HG03558 (cell line): ENCODE data around the gene PTGIS.

ENCODE experiments used
- ATAC-seq: cut with Tn5 transposase; IDR thresholded peaks from one replicate; pipeline ENCODE4 v1.9.1; 2021; ENCODE audit warnings: moderate number of reproducible peaks; ENCODE audit not compliant: unreplicated experiment; ENCODE audit errors: extremely low read depth

The PTGIS gene

DNA sequence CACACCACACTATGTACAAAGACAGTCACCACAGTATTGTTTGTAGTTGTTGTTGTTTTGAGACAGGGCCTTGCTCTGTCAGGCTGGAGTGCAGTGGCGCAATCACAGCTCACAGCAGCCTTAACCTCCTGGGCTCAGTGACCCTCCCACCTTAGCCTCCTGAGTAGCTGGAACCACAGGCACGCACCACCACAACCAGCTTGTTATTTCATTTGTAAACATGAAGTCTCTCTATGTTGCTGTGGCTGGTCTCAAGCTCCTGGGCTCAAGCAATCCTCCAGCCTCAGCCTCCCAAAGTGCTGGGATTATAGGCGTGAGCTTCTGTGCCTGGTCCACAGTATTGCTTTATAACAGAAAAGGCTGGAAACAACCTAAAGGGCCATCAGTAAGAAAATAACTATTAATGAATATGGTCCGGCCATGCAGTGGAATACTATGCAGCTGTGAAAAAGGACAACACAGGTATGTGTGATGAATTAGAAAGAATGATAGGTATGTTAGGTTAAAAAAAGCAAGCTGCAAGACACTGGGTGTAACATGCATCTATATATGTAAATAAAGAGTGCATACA, 30.0 kb upstream of the PTGIS start:
- no peak for ATAC-seq

DNA sequence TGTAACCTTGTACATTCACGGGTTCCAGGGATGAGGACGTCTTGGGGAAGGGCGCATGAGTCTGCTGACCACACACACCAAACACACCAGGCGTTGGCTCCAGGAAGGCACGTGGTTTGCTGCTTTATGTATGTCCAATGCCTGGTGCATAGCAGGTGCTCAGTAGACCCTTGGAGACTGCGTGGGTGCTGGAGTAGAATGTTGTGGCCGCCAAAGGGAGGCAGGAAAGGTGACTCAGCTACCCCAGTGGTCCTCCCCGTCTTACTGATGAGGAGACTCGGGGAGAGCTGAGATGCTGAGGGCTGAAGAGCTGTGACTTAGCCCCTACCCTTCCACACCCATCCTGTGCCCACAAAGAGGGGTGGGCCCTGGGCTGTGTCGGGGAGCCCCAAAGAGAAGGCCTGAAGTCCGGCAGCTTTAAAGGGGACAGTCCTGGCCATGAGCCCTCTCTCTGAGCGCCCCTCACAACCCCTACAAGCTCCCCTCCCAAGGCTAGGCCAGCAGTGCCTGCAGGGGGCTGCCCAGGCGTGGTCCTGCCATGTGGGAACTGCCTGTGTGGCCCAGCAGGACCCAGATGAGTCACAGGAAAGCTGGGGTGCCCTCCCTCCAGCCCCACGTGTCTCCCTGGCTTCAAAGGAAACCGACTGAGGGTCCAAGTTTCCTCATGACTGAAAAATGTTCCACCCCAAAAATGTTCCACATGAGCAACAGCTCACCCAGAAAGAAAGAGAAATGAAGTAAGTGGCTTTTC, 28.0 kb upstream of the PTGIS start:
- ATAC-seq = no peak

DNA sequence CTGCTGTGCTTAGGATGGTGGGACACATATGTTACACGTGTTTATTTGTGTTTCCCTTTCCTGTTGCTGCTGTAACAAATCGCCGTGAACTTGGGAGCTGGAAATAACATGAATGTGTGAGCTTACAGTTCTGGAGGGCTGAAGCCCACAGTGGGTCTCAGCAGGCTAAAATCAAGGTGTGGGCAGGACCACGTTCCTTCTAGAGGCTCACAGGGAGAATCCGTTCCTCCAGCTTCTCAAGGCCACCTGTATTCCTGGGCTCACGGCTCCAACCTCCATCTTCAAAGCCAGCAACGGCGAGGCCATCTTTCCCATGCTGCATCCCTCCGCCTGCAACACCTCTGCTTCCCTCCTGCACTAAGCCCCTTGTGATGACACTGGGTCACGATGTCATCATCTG, 27.4 kb upstream of the PTGIS start:
- ATAC-seq = no peak

- ATAC-seq = no peak
Measured at GRCh38 chr20:49594931-49595315, 27.0 kb upstream of the PTGIS start.

DNA sequence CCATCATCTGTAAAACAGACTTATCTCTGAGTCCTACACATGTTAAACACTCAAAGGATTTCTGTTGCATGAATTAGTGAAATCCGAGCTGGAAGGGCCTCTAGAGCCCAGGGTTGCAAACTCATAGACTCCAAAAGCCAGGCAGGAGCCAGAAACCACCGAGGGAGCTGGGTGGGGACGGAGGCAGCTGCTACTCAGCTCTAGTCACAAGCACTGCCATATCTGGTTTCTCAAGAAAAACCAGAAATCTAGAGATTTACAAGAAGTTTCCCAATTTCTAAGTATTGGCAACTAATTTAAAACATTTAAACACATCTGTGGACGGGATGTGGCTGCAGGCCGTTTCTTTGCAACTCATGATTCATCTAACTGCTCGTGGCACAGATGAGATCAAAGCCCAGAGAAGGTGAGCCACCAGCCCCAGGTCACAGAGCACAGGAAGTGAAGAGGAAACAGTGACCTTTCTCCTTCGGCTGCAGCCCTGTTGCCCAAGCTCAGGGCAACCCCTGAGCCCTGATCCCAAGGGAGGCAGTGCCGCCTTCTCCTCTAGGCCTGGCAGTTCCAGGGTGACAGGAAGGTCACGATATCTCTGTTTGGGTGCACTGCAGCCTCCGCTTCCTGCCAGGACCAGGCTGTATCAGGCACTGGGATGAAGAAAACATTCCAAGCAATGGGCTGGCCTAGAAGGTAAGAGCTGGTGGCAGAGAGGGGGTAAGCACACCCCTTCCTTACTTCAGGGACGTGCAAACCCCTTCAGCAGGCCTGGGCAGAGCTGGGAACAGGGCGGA, 26.4 kb upstream of the PTGIS start:
- ATAC-seq = no peak

DNA sequence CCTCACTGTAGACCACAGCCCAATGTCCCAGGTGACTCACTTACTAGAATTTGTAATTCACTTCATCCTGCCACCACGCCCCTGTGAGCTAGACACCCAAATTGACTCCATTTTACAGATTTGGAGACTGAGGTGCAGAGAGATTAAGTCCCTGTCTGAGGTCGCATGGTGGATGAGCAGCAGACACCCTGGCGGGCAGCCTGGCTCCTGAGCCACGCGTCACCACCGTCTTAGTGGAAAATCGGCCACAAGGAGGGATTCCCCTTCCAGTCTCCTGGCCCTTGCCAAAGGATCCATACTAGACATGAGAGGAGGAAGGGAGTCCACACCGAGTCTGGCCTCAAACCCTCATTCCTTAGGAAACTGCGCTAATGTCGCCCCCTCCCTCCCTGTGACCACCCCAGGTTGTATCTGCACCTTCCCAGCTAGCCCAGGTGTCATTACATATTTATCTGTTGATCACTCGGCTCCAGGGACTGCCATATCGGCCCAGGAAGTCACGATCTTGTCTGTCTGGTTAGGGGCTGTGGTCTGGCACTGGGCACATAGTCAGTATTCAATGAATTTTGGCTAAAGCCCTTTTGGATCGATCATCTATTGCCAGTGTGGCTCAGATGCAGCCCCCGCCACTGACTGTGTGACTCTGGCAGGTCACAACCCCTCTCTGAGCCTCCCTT, 25.7 kb upstream of the PTGIS start:
- ATAC-seq = no peak

- no peak for ATAC-seq
Measured at GRCh38 chr20:49592120-49592519, 24.2 kb upstream of the PTGIS start.

DNA sequence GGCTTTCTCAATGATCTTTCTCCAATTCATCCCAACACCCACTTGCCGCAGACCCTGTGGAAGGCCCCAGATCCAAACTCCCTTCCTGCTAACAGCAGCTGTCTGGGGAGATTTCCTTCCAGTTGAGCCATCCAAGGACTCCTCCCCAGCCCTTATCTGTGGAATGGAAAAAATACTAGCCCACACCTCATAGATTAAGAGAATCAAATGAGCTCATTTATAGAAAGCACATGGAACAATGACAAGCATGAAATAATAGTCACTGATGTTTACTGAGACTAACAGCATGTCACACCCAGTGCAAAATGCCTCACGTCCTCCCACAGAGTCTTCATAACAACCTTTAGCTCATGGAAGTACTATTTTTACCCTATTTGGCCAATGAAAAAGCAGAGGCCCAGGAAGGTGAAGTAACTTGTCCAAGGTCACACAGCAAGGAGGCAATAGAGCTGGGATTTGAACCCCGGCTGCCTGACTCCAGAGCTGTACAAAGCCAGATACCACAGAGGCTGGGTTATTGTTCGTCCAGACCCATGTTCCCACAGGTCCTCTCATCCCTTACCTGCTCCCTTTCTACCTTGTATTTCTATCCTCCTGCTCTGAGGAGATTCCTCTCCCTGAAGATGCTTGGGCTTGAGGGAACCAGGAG, 23.4 kb upstream of the PTGIS start:
- ATAC-seq = no peak

DNA sequence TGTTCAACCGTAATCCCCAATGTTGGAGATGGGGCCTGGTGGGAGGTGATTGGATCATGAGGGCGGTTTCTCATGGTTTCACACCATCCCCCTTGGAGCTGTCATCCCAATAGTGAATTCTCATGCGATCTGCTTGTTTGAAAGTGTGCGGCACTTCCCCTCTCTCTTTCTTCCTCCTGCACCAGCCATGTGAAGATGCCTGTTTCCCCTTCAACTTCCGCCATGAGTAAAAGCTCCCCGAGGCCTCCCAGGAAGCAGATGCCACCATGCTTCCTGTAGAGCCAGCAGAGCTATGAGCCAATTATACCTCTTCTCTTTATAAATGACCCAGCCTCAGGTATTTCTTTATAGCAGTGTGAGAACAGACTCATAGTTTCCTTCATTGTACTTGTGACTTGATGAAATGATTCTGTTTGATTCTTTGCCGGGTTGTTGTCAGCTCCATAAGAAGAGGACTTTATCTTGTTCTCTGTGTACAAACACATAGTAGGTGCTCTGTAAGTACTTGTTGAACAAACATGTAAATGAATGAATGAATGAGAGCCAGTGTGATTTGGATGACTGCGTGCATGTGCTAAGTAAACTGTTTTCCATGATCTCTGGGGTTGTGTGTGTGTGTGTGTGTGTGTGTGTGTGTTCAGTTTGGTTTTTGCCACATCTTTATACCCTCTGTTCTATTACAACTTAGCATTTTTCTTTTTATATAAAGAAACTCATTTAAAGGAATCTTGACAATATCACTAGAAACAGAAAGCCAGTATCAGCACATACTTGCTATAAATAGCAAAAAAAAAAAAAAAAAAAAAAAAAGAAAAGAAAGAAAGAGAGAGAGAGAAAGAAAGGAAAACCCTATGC, 22.5 kb upstream of the PTGIS start:
- no peak for ATAC-seq

DNA sequence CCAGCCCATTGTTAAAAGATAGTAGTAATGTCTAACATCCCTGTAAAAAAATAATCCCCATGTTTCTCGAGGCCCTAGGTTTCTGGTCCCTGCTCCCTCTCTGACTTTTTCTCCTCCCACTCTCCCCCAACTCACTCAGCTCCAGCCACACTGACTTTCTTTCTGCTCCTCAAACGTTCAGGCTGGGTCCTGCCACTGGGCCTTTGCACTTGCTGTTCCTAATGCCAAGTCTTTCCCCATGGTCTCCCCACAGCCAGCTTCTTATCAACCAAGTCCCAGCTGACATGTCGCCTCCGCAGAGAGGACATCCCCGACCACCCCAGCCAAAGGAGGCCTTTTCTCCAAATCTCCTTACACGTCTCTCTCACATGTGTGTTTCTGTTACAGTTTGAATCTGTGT, 21.8 kb upstream of the PTGIS start:
- ATAC-seq = no peak

GRCh38 chr20:49587111-49587570, 19.2 kb upstream of the PTGIS start:
- no peak for ATAC-seq

GRCh38 chr20:49585585-49586245, 17.8 kb upstream of the PTGIS start:
- ATAC-seq = no peak

GRCh38 chr20:49584418-49585382, 16.8 kb upstream of the PTGIS start:
- ATAC-seq = no peak

- ATAC-seq = no peak
Measured at GRCh38 chr20:49583669-49584417, 15.9 kb upstream of the PTGIS start.

DNA sequence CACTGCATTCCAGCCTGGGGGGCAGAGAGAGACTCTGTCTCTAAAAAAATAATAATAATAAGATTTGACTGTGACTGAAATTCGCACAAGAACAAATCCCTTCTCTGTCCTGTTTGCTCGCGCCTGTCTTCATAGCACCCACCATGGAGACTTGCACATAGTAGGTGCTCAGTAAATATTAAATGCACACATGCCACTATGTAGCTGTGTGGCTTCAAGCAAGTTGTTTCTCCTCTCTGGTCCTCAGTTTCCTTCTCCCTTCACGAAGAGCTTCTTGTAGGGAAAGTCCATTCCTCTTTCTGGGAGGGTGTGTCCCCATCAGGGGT, 15.4 kb upstream of the PTGIS start:
- no peak for ATAC-seq

- ATAC-seq = no peak
Measured at GRCh38 chr20:49582413-49583334, 14.7 kb upstream of the PTGIS start.
